GM18873 (cell line): ENCODE results near the gene TBXA2R.
A peak's percentile ranks its signal among the peaks of the same experiment; 100 is the strongest.
"Not testable (repeated sequence)": the region's sequence is repeated elsewhere in the genome, so short reads cannot be mapped to it uniquely, and the experiment has no call there.

Experiments
- ATAC-seq: cut with Tn5 transposase; IDR thresholded peaks from one replicate; pipeline ENCODE4 v1.9.1; 2021; ENCODE audit warnings: mild to moderate bottlenecking, moderate library complexity, moderate number of reproducible peaks; ENCODE audit not compliant: unreplicated experiment, low FRiP score

The TBXA2R gene

DNA sequence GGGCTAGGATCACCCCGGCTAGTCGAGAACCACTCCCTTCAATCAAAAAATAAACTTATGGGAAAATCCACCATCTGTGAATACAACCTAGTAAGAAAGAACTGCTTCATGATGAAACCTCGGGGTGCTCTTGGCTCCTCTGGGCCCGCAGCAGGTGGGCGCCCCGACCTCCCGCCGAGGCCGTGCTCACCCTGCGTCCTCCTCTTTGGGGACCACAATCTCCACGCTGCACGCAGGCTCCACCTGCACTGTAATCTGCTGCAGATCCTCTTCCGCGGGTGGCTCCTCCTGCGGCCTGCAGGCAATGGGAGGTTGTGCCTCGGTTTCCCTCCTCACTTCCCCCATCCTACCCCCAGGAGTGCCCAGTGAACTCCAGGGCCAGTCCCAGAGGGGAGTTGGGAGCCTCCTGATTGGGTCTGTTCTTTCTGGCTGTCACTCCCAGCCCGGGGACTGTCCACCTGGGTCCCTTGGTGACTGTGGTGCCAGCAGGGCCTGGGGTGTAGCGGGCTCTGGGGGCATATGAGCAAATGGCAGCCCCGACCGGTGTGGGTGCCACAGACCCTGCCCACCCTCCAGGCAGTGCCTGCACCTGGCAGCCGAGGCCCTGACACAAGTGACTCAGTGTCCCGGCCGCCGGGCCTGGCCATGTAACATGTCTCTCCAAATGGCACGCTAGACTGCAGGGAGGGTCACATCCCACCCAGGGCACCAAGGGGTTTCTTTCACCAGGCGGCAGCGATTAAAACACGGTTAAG lies 35.0 kb upstream of the TBXA2R start:
- no peak for ATAC-seq

DNA sequence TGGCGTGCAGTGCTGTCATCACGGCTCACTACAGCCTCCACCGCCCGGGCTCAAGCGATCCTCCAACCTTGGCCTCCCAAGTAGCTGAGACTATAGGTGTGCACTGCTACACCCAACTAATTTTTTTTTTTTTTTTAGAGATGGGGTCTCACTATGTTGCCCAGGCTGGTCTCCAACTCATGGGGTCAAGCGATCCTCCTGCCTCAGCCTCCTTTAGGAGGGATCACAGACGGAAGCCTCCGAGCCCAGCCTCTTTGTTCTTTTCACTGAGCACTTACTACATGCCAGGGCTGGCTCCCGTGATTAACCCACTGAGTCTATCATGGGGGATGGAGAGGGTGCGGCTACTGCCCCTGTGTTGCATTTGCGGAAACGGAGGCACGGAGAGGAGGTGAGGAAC lies 32.8 kb upstream of the TBXA2R start:
- no peak for ATAC-seq

DNA sequence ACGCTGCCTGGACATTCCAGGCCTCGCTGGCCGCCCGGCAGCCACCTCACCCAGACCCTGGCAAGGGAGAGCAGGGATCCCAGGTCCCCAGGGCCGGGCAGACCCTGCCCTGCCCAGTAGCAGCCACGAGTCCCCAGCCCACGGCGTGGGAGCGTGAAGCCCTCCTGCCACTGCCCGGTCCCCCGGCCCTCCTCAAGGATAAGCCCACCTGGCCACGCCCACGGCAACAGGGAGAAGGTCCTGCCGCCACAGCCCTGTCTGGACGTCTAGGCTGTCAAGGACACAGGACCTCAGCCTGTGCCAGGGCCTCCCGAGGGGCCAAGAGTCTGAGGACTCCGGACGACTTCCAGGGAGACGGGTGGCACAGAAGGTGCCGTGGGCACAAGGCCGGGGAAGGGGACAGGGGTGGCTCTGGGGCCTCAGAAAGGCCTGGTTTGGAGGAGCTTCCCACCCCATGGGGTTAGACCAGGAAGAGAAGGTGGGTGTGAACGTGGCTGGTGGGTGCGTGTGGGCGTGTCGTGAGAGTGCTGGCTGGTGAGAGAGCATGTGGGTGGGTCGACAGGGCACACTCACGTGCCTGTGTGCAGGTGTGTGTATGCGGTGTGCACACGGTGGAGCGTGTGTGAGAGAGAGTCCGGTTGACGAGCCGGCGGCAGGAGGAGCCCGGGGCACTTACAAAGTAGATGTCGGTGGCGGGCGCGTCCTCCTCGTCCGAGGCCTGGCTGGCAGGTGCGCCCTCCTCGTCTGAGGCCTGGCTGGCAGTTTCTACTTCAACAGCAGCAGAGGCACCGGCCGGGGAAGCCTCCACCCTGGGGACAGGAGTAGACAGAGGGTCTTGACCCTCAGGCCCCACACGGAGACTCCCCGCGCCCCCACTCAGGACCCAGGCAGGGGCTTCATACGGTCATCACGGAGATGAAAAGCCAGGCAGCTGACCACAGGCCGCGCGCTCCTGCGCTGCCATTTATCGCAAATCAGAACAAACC lies 31.8 kb upstream of the TBXA2R start:
- no peak for ATAC-seq

DNA sequence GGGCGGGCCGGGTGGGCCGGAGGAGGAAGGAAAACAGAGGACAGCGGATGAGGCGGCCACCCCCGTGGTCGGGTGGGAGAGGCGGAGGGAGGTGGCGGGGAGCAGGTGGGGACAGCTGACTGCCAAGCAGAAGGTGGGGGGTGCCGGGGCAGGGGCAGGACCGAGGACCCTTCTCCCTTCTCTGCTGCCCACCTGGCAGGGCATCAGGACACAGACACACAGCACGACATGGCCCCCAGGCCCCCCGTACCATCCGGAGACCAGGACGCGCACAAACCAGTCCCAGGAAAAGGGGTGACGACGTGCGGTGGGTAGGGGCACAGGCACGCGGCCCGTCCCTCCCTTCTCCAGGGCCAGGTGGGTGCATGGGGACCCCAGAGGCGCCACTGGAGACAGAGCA lies 30.9 kb upstream of the TBXA2R start:
- no peak for ATAC-seq

DNA sequence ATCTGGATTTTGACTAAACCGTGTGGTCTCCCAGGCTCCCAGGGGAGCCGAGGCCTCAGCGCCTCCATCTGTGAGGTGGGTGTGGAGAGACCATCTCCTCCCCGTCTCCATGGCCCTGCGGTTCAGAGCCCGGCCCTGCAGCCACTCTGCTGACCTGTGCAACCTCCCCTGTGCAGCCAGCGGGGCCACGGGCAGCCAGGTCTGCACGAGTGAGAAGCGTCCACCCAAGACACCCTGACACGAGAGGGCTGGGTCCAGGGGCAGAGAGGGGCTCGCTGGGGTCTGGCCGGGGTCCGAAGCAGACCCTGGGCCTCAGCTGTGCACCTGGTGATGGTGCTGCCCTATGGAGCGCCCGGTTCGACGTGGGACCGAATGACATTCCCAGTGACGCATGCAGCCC lies 30.3 kb upstream of the TBXA2R start:
- no peak for ATAC-seq

DNA sequence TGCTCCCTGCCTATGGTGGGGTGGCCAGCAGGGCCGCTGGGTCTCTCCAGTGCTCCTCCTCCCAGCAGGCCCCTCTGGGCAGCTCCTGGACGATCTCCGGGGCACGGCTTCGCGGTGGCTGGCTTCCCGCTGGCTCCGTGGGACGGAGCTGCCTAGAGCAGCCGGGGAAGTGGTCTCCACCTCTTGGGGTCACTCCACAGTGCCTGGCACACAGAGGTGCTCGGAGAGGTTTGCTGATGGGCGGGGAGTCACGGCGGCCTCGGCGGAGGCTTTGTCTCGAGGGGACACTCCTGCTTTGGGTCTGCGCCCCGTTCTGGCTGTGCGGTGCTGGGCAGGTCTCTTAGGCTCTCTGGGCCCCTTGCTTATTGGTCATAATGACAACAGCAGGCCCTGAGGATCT lies 29.8 kb upstream of the TBXA2R start:
- ATAC-seq = no peak

DNA sequence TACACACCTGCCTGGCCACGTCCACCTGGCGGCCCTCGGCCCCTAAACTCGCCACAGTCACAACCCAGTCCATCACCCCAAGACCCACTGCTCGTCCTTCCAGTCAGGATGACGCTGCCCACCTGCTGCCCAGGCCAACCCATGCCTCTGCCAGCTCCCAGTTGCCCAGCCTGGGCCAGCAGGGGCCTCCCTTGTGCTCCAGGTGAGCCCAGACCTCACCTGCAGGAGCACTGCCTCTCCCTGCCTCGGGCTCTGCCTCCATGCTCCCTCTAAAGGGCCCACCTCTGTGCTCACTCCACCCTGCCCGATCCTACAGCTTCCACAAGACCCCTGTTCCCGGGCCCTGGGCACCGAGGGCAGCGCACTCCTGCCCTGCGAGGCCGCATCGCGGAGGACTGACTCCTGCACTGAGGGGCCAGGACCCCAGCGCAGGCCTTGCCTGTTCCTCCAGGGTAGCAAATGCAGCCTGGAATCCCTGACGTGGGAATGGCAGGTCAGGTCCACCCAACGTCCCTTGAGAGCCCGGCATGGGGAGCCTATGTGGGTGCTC lies 27.9 kb upstream of the TBXA2R start:
- ATAC-seq = no peak

DNA sequence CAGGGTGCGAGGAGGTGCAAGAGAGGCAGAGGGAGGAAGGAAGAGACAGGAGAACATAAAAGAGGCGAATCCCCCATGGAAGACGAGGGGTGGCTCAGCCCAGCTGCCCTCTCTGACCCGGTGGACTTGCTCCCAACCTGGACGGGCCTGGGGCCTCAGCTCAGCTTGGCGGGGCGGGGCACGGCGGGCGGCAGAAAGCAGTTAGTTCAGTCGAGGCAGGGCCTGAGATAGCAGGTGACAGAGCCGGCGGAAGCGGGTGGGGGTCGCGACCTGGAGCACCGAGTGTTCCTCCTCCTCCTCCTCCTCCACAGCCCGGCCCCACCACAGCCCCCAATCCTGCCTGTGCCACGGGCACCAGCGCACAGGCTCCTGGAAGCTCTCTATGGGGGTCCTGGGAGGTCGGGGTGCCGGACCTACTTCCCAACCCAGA lies 26.9 kb upstream of the TBXA2R start:
- no peak for ATAC-seq

DNA sequence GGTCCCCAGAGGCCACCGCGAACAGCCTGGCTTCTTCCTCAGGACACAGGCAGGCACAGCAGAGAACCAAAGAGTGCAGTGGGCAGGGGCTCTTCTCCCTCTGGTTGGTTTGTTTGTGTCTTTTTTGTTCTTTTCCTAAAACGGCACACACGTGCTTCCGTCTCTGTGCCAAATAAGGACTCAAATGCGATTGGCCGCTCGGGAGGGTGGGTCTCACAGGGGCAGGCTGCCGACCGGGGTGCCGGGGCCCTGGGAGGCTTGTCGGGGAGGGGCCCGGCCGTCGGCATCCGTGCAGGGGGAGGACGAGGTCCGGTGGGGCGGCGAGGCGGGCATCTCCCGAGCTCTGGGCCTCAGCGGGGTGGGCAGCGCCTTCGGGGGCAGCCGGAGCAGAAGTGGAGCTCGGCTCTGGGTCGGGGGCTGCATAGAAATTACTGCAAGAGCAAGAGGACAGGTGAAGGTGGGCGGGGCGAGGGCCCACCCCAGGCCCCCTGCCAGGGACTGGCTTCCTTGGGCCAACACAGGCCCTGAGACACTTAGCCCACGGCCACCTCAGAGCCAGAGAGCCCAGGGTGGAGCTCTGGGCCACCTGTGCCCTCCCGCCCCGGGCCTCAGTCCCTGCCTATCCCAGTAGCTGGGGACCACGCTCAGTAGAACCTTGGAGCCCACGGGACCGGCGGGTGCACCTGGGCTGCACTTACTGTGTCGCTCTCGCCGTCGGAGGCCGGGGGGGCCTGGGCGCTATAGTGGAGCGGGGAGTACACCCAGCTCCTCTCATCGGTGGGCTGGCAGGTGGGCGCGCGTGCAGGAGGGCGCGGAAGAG lies 26.3 kb upstream of the TBXA2R start:
- no peak for ATAC-seq

DNA sequence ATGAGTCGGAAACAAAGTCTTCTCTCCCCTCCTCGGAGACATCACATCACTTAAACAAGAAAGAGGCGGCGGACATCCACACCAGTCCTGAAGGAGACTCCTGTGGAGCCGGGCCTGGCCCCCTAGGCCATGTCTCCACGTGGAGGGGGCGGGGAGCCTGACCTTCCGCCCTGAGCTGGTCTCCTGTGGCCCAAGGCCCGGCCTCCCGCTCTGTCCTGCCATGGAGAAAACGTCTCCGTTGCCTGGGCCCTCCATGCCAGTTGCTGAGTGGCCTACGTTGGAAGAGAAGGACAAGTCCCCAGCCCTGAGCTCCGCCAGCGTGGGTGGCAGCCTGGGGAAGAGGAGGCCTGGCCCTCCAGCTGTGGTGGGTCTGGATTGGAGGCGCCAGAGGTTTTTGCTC lies 25.4 kb upstream of the TBXA2R start:
- ATAC-seq = no peak

DNA sequence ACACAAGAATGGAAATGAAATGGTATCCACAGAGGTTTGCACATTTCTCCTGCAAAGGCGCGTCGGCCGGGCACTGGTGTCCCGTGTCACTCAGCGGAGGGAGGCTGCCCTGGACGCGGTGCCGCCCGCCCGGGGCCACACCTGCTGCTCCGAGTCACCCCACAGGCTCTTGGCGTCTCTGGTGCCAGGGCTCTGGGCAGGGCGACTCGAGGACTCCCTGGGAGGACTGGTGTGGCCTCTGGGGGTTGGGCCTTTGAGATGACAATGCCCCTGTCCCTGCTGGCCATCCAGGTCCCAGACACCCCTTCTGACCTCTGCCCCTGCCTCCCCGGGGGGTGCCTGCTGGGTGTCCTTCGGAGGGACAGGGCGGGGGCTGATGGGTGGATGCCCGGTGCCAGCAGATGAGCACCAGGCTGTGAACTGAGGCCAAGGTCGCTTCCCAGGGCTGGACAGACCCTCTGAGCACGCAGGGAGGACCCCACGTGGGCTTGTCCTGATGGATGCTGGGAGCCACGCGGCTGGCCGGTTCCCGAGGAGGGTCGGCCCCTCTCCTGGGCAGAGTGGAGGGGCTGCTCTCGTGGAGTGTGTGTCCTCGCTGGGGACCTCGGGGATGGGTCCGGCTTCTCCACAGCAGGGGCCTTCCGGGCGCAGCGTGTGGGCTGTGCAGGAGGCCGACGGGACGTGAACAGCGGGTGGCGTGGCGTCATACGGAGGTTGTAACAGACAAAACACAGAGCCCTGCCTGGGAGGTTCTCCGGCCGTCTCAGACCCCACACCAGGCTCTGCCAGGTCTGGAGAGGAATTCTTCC lies 24.6 kb upstream of the TBXA2R start:
- ATAC-seq = no peak

DNA sequence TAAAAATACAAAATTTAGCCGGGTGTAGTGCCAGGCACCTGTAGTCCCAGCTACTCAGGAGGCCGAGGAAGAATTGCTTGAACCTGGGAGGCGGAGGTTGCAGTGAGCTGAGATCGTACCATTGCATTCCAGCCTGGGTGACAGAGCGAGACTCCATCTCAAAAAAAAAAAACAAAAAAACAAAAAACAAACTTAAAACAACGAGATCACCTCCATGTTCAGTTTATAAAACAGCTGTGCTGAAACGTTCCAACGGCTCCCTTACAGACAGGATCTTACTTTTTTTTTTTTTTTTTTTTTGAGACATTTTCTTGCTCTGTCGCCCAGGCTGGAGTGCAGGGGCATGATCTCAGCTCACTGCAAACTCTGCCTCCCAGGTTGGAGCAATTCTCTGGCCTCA lies 22.1 kb upstream of the TBXA2R start:
- not testable (repeated sequence) for ATAC-seq

DNA sequence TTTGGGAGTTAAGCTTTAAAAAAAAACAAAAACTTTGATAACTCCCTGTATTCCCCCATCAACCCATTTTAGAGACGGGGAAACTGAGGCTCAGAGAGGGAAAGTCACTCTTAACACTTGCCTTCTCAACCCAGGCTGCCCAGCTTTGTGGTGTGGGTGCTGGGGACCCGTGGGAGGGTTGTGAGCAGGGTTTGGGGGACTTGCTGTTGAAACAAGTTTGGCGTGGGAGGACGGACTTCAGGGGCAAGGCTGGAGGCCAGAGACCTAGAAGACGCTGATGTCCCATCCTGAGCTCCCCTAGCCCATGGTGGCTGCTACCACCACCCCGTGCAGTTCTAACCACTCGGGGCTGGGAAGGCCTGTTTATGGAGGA lies 20.7 kb upstream of the TBXA2R start:
- no peak for ATAC-seq

DNA sequence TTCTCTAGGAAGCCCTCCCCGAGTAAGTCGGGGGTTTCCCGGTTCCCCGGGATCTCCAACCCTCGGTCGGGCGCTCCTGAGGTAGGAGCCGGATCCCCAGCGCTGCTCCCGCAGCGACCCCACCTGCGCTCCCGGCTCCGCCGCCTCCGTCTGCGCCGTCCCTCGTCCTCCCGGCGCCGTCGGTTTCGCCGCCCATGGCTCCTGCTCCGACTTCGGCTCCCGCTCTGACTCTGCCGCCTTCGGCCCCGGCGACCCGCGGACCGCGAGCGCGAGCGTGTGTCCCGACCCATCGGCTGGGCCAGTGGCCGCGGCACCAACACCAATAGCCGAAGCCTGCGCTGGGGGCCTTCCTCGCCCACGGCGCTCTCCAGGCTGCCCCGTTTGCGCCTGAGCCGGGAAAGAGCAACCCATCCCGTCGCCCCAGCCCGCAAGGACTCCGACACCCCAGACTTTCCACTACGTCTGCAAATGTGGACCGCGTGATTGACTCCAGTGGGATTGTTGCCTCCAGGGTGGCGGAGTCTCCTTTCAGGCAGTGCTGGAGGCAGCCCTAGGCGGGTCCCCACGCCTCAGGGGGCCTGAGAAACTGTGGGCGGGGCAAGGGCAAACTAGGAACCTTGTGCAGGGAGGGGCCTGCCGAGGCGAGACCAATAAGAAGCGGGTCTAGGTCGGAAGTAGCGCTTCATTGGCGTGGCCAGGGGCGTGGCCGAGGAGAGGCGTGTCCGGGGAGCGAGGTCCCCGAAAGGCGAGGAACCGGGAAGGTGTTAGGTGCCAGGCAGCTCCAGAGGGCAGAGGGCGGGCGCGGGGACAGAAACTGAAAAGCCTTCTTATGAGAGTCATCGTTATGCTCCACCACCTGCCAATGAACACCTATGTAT lies 20.0 kb upstream of the TBXA2R start, which contains the start of gene CACTIN:
Gene CACTIN (minus strand): TSS at position 318 of the 878 bp plus-strand sequence. CDS start 28 bp downstream, at position 290.
- ATAC-seq = peak; percentile 85

DNA sequence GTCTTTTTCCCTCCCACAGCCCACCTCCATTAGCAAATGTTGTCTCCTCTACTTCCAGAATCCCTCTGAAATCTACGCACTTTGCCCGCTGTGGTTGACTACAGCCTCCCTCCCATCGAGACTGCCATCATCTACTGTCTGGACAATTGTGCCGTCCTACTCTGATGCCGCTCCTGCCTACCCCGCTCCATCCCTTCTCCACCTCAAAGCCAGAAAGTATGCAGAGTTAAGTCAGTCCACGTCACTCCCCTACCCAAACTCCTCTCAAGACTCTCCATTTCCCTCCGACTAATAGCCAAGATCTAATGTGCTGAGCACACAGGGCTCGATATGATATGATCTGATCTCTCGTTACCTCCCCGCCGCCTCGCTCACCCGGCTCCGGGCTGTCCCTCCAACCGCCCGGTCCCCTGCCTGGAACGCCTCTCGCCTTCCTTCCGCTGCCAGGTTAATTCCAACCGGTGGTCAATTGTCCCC lies 19.4 kb upstream of the TBXA2R start:
- no peak for ATAC-seq

DNA sequence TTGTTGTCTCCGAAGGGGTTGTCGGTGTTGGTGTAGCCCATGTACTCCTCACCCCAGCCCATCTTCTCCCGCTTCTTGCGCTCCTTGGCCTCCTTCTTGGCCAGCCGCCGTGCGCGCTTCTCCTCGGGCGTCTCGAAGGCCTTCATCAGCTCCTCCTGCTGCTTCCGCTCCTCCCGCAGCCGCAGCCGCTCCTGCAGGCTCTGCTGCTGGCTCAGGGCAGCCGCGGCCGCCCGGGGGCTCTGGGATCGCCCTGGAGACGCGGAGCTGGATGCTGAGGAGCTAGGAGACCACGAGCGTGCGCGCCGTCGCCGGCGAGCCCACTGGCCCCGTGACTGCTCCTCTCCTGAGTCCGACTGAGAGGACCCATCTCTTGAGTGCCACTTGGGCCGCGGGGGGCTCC lies 17.0 kb upstream of the TBXA2R start:
- ATAC-seq = no peak

DNA sequence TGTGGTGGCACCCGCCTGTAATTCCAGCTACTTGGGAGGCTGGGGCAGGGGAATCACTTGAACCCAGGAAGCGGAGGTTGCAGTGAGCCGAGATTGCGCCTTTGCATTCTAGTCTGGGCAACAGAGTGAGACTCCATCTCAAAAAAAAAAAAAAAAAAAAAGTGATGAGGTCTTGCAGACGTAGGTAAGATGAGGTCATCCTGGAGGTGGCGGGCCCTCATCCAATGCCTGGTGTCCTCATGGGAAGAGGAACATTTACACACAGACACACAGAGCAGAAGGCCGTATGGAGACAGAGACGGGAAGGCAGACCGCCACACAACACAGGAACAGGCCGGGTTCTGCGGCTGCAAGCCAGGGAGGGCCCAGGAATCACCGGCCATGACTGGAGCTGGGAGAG lies 15.5 kb upstream of the TBXA2R start:
- ATAC-seq = no peak

DNA sequence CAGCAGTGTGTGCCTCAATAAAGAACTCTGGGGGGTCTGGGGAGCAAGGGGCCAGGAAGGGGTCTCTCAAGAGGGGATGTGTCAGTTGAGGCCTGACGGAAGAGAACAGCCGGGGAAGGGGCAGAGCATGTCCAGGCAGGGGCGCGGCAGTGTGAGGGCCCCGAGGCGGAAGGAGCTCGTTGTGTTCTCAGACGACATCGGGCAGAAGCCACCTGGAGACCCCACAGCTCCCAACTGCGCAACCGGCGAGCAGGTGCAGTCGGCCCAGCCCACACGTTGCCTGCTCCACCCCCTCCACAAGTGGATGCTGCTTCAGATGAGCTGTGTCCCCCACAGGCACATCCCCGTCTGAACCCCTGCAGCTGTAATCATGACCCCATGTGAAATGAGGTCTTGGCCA lies 15.0 kb upstream of the TBXA2R start:
- ATAC-seq = no peak
